ENCODE measurements around the gene FBXL16. TPM values are rescaled to one million over a fixed set of nuclear protein-coding genes. Genes with fewer than 3 reads are reported as not detected.

FBXL16 gene
- total and polyA plus RNA-seq, 11 donors = 0.03 to 1.00 (median 0.59) TPM; not detected in 6

- WGBS, 4 donors = 9 to 21% (median 20%) methylated on average over 19 to 30 of the region's 30 CpGs
- no peak overlapping the region for H3K27ac ChIP-seq
- TF ChIP-seq CTCF (IDR thresholded peaks at IDR 0.05) = no peak
- TF ChIP-seq POLR2A (IDR thresholded peaks at IDR 0.05) = no peak
- DNase-seq = peak in 4 of 5 donors; percentile 68 to 79 (median 72)
- intact Hi-C loops (cut with DNase I) = loop anchor here in 9 of 10 donors (2.0 to 5.0 kb wide), 7 partner anchors 31 to 347 kb away; partner anchors contain the start of gene CIAO3 (in 2 of the 9)
- H3K27me3 ChIP-seq = peaks cover 21 to 58% (median 50%) of the 10 kb centered on the region in 9 donors
- H3K36me3 ChIP-seq = no peaks in the 10 kb centered on the region
- ATAC-seq = peak in 3 of 4 donors; percentile 40 to 65 (median 47)
- H3K4me3 ChIP-seq = no peak overlapping the region
- H3K4me1 ChIP-seq = peaks cover 0 to 46% (median 12%) of the 10 kb centered on the region in 12 donors
- no peaks in the 10 kb centered on the region for H3K9me3 ChIP-seq
Observed at GRCh38 chr16:709566-710499, 4.2 kb upstream of the FBXL16 start.

GRCh38 chr16:708959-709358 lies 3.4 kb upstream of the FBXL16 start:
- Histone ChIP-seq H3K4me1 (peaks cover 0 to 40% (median 6%) of the 10 kb centered on the region in 12 donors), H3K27ac (no peak overlapping the region), H3K36me3 (no peaks in the 10 kb centered on the region), H3K27me3 (peaks cover 29 to 67% (median 58%) of the 10 kb centered on the region in 9 donors), H3K9me3 (no peaks in the 10 kb centered on the region), H3K4me3 (no peak overlapping the region)
- no peak for DNase-seq
- intact Hi-C loops (cut with DNase I) = no loop called here
- TF ChIP-seq CTCF (IDR thresholded peaks at IDR 0.05) (no peak), POLR2A (IDR thresholded peaks at IDR 0.05) (no peak)
- no peak for ATAC-seq
- 63 to 88% (median 74%) methylated on average over 2 to 4 of the region's 4 CpGs for WGBS, 4 donors

- no peak for ATAC-seq
- 59 to 70% (median 64%) methylated on average over 3 of the region's 3 CpGs for WGBS, 4 donors
- H3K27me3 ChIP-seq = peaks cover 37 to 76% (median 67%) of the 10 kb centered on the region in 9 donors
Observed at GRCh38 chr16:708019-708418, 2.4 kb upstream of the FBXL16 start.

More at GRCh38 chr16:708019-708418, 2.4 kb upstream of the FBXL16 start:
- intact Hi-C loops (cut with DNase I) = no loop called here
- Histone ChIP-seq H3K4me3 (no peak overlapping the region), H3K9me3 (no peaks in the 10 kb centered on the region), H3K36me3 (no peaks in the 10 kb centered on the region), H3K27ac (no peak overlapping the region), H3K4me1 (peaks cover 0 to 39% (median 6%) of the 10 kb centered on the region in 12 donors)
- TF ChIP-seq POLR2A (IDR thresholded peaks at IDR 0.05) = no peak
- no peak for TF ChIP-seq CTCF (IDR thresholded peaks at IDR 0.05)
- no peak for DNase-seq
